Right lobe of liver (tissue), 6 donors: ENCODE measurements around the gene INO80. TPM values are rescaled to one million over a fixed set of nuclear protein-coding genes. Genes with fewer than 3 reads are reported as not detected.

Experiments used
- ATAC-seq, 4 donors: fragments of 200-7000 bp; cut with Tn5 transposase; one replicate each; pipeline ENCODE4 v1.9.1; 2020; ENCODE audit warnings: mild to moderate bottlenecking in 4 of 4, moderate library complexity in 4 of 4
- DNase-seq, 3 donors: peaks; one replicate each; pipeline ENCODE4 v3.0.0-alpha.2; 2020
- H3K27ac ChIP-seq, 3 donors: fragments of 200-600 bp; one replicate each; pipeline ENCODE4 v1.8.0; 2022
- H3K27me3 ChIP-seq, 2 donors: fragments of 200-600 bp; one replicate each; pipeline ENCODE4 v1.8.0; 2022
- H3K36me3 ChIP-seq, 4 donors: fragments of 200-600 bp; sonication (generic) in 1 of 4; one replicate each; pipeline versions ENCODE4 v1.5.1 to v1.8.0; 2017 to 2022; ENCODE audit warnings: control low read depth in 1 of 4
- H3K4me1 ChIP-seq, 4 donors: fragments of 200-600 bp; sonication (generic) in 1 of 4; one replicate each; pipeline versions ENCODE4 v1.5.1 to v1.8.0; 2017 to 2022; ENCODE audit warnings: control low read depth in 1 of 4
- H3K4me3 ChIP-seq, 3 donors: fragments of 200-600 bp; one replicate each; pipeline ENCODE4 v1.8.0; 2022
- H3K9me3 ChIP-seq, 4 donors: fragments of 200-600 bp; sonication (generic) in 1 of 4; one replicate each; pipeline versions ENCODE4 v1.5.1 to v1.8.0; 2017 to 2022; ENCODE audit warnings: control low read depth in 1 of 4
- CTCF ChIP-seq, 4 donors: fragments of 200-600 bp in 3 of 4; fragments of 450-650 bp in 1 of 4; IDR thresholded peaks; one replicate each; pipeline versions ENCODE4 v1.5.1 to v1.8.0; 2016 to 2022; ENCODE audit warnings: antibody characterized with exemption in 4 of 4, mild to moderate bottlenecking in 2 of 4
- POLR2A ChIP-seq: fragments of 450-650 bp; IDR thresholded peaks from one replicate; pipeline ENCODE4 v1.6.1; 2017; ENCODE audit warnings: antibody characterized with exemption, mild to moderate bottlenecking
- WGBS: methylation state at CpG from one replicate; pipeline ENCODE4 v1.1.6; 2018; ENCODE audit warnings: low coverage, low lambda C conversion rate; ENCODE audit not compliant: insufficient coverage; ENCODE audit errors: missing lambda C conversion rate; 5-methylcytosine and 5-hydroxymethylcytosine counted together
- intact Hi-C, 2 donors: fragments of 100-400 bp; cut with DNase I; formaldehyde crosslinking; loops; one replicate each; pipeline versions ENCODE4 v1.11.2 to v1.14.1; 2022
- total RNA-seq, 6 experiments: library from RNA; depleted of rRNA in 2 of 6; stranded (reverse); fragments of >200 nt in 2 of 6; fragmentation: NEBNext Ultra II Directional in 3 of 6; extraction: Animal tissue kit (Norgen Biotek cat#: 25700) in 3 of 6; gene quantifications; one replicate each; pipeline versions ENCODE4 v1.1.0 to v1.2.4, GENCODE V29; 2016 to 2023
- donor health status: DM: no; HTN: yes; CAD: no.
- donor health status: DM: no; HTN: no; CAD: no.
- donor health status: DM: no; HTN: no; CAD: no.
- donor health status: DM: no; HTN: yes; CAD: no.
- donor health status: DM: no; HTN: yes; CAD: no.

Gene INO80
- total RNA-seq, 6 experiments from 2014 or later: 7.8 to 12.5 (median 11.2) TPM

- 89% methylated on average over 5 of the region's 6 CpGs for WGBS
- no peak overlapping the region for H3K4me3 ChIP-seq
- TF ChIP-seq POLR2A (no peak), CTCF (IDR thresholded peaks at IDR 0.05) (no peak)
- ATAC-seq (no peak), DNase-seq (no peak)
- H3K36me3 ChIP-seq: peaks cover 10 to 70% (median 47%) of the 10 kb centered on the region in 4 donors
- intact Hi-C loops: no loop called here
- H3K27ac ChIP-seq: no peak overlapping the region
- no peaks in the 10 kb centered on the region for H3K4me1 ChIP-seq
- H3K27me3 ChIP-seq: no peaks in the 10 kb centered on the region
- no peaks in the 10 kb centered on the region for H3K9me3 ChIP-seq
These were observed 130.3 kb downstream of the INO80 start for GRCh38 chr15:40985541-40986330.

- no peaks in the 10 kb centered on the region for H3K4me1 ChIP-seq
- no peaks in the 10 kb centered on the region for H3K27me3 ChIP-seq
- H3K4me3 ChIP-seq: no peak overlapping the region
- ATAC-seq (no peak), DNase-seq (no peak)
- 93% methylated on average over 3 of the region's 4 CpGs for WGBS
- H3K36me3 ChIP-seq: peaks cover 10 to 78% (median 51%) of the 10 kb centered on the region in 4 donors
- no peak overlapping the region for H3K27ac ChIP-seq
- TF ChIP-seq POLR2A (no peak), CTCF (IDR thresholded peaks at IDR 0.05) (no peak)
- intact Hi-C loops: no loop called here
- H3K9me3 ChIP-seq: no peaks in the 10 kb centered on the region
These were observed 131.1 kb downstream of the INO80 start for GRCh38 chr15:40984964-40985363.

GRCh38 chr15:40984406-40984805, 131.7 kb downstream of the INO80 start:
- no peaks in the 10 kb centered on the region for H3K4me1 ChIP-seq
- WGBS: 91% methylated on average over 5 of the region's 5 CpGs

GRCh38 chr15:40982855-40983254, 133.2 kb downstream of the INO80 start:
- TF ChIP-seq POLR2A (no peak), CTCF (IDR thresholded peaks at IDR 0.05) (no peak)

More at GRCh38 chr15:40984406-40984805, 131.7 kb downstream of the INO80 start:
- peaks cover 13 to 83% (median 55%) of the 10 kb centered on the region in 4 donors for H3K36me3 ChIP-seq
- H3K27me3 ChIP-seq: no peaks in the 10 kb centered on the region
- no peaks in the 10 kb centered on the region for H3K9me3 ChIP-seq
- intact Hi-C loops: no loop called here
- ATAC-seq: no peak
- DNase-seq: no peak
- no peak overlapping the region for H3K4me3 ChIP-seq
- TF ChIP-seq POLR2A (no peak), CTCF (IDR thresholded peaks at IDR 0.05) (no peak)
- no peak overlapping the region for H3K27ac ChIP-seq

More at GRCh38 chr15:40982855-40983254, 133.2 kb downstream of the INO80 start:
- no peak for DNase-seq
- peak; percentile 29 to 52 (median 36) for ATAC-seq
- Histone ChIP-seq H3K27me3 (no peaks in the 10 kb centered on the region), H3K36me3 (peaks cover 18 to 99% (median 61%) of the 10 kb centered on the region in 4 donors), H3K9me3 (no peaks in the 10 kb centered on the region), H3K4me3 (no peak overlapping the region), H3K4me1 (no peaks in the 10 kb centered on the region), H3K27ac (no peak overlapping the region)
- intact Hi-C loops: no loop called here
- 85% methylated on average over 8 of the region's 13 CpGs for WGBS
